LNCAP (cell line): ENCODE data around the gene ENAH.

Source experiments
- CTCF ChIP-seq: fragments of 450-650 bp; IDR thresholded peaks from 2 replicates; pipeline ENCODE4 v1.5.1; 2017; ENCODE audit warnings: mild to moderate bottlenecking

ENAH gene

GRCh38 chr1:225532240-225532944, 120.5 kb downstream of the ENAH start:
- no peak for TF ChIP-seq CTCF

DNA sequence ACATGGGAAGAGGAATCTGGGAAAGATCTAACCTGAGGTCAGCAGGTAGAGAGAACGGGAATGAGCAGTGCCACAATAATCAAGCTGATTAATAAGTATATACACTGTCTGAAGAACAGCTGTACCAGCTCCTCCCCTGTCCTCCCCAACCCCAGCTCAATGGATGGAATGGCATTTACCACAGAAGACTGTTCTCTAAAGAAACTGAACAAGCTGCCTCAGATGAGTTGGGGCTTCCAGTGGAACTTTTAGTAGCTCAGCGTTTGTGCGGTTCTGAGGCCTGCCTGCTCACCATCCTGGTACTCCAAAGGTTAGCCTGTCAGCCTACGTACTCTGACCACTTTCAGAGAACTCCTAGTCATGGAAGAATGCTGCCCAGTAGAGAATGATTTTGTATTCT, 123.2 kb downstream of the ENAH start:
- TF ChIP-seq CTCF, result no peak

- TF ChIP-seq CTCF, result no peak
Observed at GRCh38 chr1:225527575-225527974, 125.3 kb downstream of the ENAH start.

DNA sequence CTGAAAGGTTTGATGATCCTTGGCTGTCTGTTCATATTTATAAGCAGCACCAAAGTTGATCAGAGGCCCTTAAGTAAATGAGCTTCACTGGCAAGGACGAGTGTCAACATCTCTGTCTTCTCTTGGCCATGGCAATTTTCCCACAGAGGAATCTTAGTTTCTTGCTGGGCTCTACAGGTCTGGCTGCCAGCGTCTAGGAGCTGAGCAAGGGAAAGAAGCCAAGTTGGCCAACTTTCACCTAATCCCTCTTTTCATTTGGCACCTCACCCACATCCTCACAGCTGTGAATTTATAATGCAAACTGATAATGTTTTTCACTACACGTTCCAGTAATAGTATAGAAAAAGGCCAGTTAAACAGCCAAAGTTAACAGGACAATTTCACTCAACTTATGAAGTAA, 126.0 kb downstream of the ENAH start:
- TF ChIP-seq CTCF, result no peak

DNA sequence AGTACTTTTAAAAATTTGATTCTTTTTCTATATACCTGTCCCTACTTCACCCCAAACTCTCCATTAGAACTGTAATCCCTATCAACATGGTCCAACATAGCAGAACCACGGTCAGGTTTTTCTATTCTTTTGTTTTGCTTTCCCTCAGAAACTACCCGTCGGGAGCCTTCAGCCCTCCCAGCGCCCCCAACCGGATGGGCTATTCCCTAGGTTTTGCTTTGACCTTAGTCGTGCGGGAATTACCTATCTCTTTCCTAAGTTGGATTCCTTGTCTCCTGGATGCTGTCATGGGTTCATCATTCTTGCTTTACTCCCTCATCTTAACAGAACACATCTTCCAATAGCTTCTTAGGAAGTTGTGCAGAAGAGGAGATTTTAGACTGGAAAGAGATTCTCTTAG, 127.5 kb downstream of the ENAH start:
- no peak for TF ChIP-seq CTCF

DNA sequence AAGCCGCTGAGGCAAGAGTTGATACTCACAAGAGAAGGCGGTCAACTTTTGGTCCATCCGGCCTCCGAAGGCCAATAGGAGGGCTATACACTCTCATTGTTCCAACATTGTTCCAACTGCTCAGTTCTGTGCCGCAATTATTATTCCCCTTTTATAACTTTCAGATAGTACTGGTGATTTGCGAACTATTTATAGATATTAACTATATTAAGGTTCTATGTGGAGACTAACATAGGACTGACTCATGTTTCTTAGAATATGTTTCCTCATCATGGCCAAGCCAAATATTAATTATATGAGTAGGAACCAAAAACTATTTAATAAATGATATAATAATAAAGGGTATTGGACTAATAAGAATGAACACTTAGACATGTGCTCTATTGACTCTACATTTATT, 128.4 kb downstream of the ENAH start:
- no peak for TF ChIP-seq CTCF

- TF ChIP-seq CTCF, result no peak
Observed at GRCh38 chr1:225523263-225523950, 129.5 kb downstream of the ENAH start.
